H1 (cell line): ENCODE measurements around the gene LCN15. TPM values are rescaled to one million over a fixed set of nuclear protein-coding genes. Genes with fewer than 3 reads are reported as not detected.

Experiments
- GTF2F1 ChIP-seq: IDR thresholded peaks from 2 replicates; pipeline ENCODE4 v1.6.1; 2012; ENCODE audit warnings: low read depth, low read length, improper control_type of control experiment, borderline replicate concordance
- KDM4A ChIP-seq: IDR thresholded peaks from one replicate; pipeline ENCODE4 v1.7.1; 2012; ENCODE audit warnings: low read depth, mild to moderate bottlenecking, moderate library complexity, low read length, inconsistent platforms; ENCODE audit not compliant: severe bottlenecking
- POLR2A ChIP-seq, 2 experiments: IDR thresholded peaks; 1 replicate in 1 of 2; 2 replicates in 1 of 2; pipeline ENCODE4 v1.6.1; 2011; ENCODE audit warnings: low read depth in 2 of 2, low read length in 2 of 2, mild to moderate bottlenecking in 2 of 2; ENCODE audit errors: control extremely low read depth in 1 of 2
- SIRT6 ChIP-seq: IDR thresholded peaks from one replicate; pipeline ENCODE4 v1.7.1; 2012; ENCODE audit warnings: low read length, inconsistent platforms
- polyA plus RNA-seq, 7 experiments: library from polyadenylated mRNA; depleted of rRNA in 3 of 7; stranded (reverse) in 5 of 7; unstranded in 2 of 7; fragments of >200 nt in 5 of 7; fragments of 200-250 nt in 2 of 7; gene quantifications; 1 replicate in 5 of 7; 2 replicates in 1 of 7; 4 replicates in 1 of 7; pipeline versions ENCODE4 v1.2.1 to v1.2.3, GENCODE V29; 2011 to 2013; ENCODE audit warnings: missing spikeins in 2 of 7, mixed read lengths in 2 of 7
- total RNA-seq: library from RNA; stranded (reverse); fragmentation: NEBNext Ultra II Directional; extraction: Animal tissue kit (Norgen Biotek cat#: 25700); gene quantifications from 2 replicates; pipeline ENCODE4 v1.2.1, GENCODE V29; 2021
- TF ChIP-seq, protein P1 (sequence below): IDR thresholded peaks from 2 replicates; pipeline ENCODE4 v1.6.1; 2011; ENCODE audit warnings: low read depth, mild to moderate bottlenecking, low read length; ENCODE audit not compliant: insufficient read depth

LCN15 gene
- total and polyA plus RNA-seq, 2 of the 8 experiments (the other 6 are each of a cell fraction or from before 2014, with no cell fraction given): 0.08 to 0.47 TPM

DNA sequence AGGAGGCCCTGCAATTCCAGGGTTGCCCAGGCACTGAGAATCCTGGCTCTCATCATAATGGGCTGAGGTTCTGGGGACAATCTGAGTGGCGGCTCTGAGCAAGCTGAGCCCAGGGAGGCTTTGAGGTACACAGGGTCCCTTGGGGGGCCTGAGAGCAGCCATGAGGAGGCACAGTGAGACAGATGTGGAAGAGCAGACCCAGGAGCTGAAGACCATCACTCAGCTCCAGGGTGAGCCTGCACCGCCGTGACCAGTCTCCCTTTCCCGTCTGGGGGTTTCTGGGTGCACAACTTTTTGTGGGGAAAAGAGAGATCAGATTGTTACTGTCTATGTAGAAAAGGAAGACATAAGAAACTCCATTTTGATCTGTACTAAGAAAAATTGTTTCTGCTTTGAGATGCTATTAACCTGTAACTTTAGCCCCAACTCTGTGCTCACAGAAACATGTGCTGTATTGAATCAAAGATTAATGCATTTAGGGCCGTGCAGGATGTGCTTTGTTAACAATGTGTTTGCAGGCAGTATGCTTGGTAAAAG is 32.0 kb upstream of the LCN15 start, which contains the start of gene CCDC183 (continued):
- TF ChIP-seq, protein P1, sequence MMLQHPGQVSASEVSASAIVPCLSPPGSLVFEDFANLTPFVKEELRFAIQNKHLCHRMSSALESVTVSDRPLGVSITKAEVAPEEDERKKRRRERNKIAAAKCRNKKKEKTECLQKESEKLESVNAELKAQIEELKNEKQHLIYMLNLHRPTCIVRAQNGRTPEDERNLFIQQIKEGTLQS: no peak
- TF ChIP-seq GTF2F1: no peak
- TF ChIP-seq KDM4A: no peak
- no peak for TF ChIP-seq POLR2A (IDR thresholded peaks at IDR 0.05; ENCODE audit: control extremely low read depth in 1 of 2, low read depth in 2 of 2, low read length in 2 of 2)
- TF ChIP-seq SIRT6: no peak
